ENCODE results near the gene LRRTM4. TPM values are rescaled to one million over a fixed set of nuclear protein-coding genes. Genes with fewer than 3 reads are reported as not detected.

LRRTM4 gene
- total RNA-seq, 1 donor from 2014 or later = not detected

DNA sequence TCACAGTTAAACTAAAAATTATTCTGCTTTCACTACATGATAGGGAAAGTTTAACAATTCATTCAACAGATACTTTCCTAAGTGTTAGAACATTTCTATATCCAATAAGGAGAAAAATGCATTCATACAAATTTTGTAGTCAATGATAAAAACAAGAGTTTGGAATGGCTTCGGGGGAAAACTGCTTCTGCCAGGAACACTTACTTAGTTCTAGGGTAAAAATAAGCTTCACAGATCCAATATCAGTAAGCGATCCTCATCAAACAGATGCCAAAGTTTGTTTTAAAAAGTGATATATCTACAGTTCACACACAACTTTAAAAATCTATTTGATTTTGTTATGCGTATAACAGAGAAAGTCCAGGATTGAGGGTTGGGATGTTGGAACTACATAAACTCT lies 199.7 kb downstream of the LRRTM4 start:
- no peak overlapping the region for H3K27ac Mint-ChIP-seq
- no peak overlapping the region for H3K4me3 Mint-ChIP-seq
- TF ChIP-seq, protein P1, sequence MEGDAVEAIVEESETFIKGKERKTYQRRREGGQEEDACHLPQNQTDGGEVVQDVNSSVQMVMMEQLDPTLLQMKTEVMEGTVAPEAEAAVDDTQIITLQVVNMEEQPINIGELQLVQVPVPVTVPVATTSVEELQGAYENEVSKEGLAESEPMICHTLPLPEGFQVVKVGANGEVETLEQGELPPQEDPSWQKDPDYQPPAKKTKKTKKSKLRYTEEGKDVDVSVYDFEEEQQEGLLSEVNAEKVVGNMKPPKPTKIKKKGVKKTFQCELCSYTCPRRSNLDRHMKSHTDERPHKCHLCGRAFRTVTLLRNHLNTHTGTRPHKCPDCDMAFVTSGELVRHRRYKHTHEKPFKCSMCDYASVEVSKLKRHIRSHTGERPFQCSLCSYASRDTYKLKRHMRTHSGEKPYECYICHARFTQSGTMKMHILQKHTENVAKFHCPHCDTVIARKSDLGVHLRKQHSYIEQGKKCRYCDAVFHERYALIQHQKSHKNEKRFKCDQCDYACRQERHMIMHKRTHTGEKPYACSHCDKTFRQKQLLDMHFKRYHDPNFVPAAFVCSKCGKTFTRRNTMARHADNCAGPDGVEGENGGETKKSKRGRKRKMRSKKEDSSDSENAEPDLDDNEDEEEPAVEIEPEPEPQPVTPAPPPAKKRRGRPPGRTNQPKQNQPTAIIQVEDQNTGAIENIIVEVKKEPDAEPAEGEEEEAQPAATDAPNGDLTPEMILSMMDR (IDR thresholded peaks at IDR 0.05) = no peak
- H3K4me1 Mint-ChIP-seq = no peaks in the 10 kb centered on the region
- H3K9me3 Mint-ChIP-seq = peaks cover 4% of the 10 kb centered on the region
- ChIA-PET CTCF (no interaction called here), POLR2A (no interaction called here)
- no peaks in the 10 kb centered on the region for H3K36me3 Mint-ChIP-seq (ENCODE audit: low read depth)
- H3K27me3 Mint-ChIP-seq = no peaks in the 10 kb centered on the region
- intact Hi-C loops (cut with micrococcal nuclease) = no loop called here
- ATAC-seq (ENCODE audit: low read depth) (no peak), DNase-seq (no peak)

DNA sequence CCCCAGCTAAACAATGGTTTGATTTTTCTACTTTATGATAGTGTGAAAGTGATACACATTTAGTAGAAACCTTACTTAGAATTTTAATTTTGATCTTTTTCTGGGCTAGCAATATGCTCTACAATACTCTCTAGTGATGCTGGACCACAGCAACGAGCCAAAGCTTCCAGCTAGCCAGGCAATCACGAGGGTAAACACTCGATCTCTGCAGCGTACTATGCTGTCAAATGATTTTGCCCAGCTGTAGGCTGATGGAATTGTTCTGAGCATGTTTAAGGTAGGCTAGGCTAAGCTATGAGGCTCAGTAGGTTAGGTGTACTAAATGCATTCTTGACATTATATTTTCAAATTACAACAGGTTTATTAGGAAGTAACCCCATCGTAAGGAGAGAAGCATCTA lies 207.5 kb downstream of the LRRTM4 start:
- no peak for ATAC-seq (ENCODE audit: low read depth)
- POLR2A ChIA-PET = no interaction called here
- CTCF ChIA-PET = no interaction called here
- intact Hi-C loops (cut with micrococcal nuclease) = no loop called here
- H3K4me3 Mint-ChIP-seq = no peak overlapping the region
- TF ChIP-seq, protein P1 (IDR thresholded peaks at IDR 0.05) = no peak
- H3K36me3 Mint-ChIP-seq (ENCODE audit: low read depth) = no peaks in the 10 kb centered on the region
- no peak for DNase-seq
- H3K9me3 Mint-ChIP-seq = peaks cover 4% of the 10 kb centered on the region
- no peaks in the 10 kb centered on the region for H3K4me1 Mint-ChIP-seq
- H3K27ac Mint-ChIP-seq = no peak overlapping the region
- no peaks in the 10 kb centered on the region for H3K27me3 Mint-ChIP-seq

DNA sequence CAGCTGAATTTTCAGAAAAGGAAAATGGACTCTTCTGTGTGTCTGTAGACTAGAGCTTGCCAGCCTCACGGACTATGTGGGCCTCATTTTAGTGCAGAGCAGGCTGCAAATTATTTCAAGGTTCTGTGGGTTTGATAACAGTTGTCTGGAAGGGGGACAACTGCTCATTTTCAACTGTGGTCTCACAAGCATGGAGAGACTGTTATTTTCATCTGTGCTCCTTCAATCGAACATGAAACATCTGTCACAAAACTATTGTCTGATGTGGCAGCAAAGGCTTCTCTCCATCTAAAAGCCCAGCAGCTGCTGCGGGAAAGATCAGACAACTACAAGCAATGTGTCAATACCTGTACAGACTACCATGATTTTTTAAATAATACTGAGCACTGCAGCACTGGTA lies 211.8 kb downstream of the LRRTM4 start:
- no peaks in the 10 kb centered on the region for H3K27me3 Mint-ChIP-seq
- POLR2A ChIA-PET = no interaction called here

DNA sequence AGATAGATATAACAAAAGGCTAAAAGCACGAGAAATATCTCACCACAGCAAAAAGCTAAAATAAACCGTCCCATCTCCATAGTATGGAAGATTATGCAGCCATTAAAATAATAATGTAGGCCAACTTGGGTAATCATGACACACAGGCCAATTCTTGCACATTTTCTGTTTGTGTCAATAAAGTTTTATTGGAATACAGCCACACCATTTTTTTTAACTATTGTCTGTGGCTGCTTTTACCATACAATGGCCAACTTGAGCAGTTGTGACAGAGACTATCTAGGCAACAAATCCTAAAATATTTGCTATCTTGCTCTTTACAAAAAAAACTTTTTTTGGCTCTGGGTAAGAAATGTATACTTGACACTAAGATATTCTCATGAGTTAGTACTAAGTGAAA lies 212.5 kb downstream of the LRRTM4 start:
- Mint-ChIP-seq H3K9me3 (peaks cover 11% of the 10 kb centered on the region), H3K4me1 (no peaks in the 10 kb centered on the region), H3K36me3 (ENCODE audit: low read depth) (no peaks in the 10 kb centered on the region), H3K27ac (no peak overlapping the region), H3K27me3 (no peaks in the 10 kb centered on the region), H3K4me3 (no peak overlapping the region)
- POLR2A ChIA-PET = no interaction called here
- CTCF ChIA-PET = no interaction called here
- TF ChIP-seq, protein P1 (IDR thresholded peaks at IDR 0.05) = no peak
- intact Hi-C loops (cut with micrococcal nuclease) = no loop called here
- no peak for DNase-seq
- no peak for ATAC-seq (ENCODE audit: low read depth)

More for the DNA sequence above, 211.8 kb downstream of the LRRTM4 start:
- Mint-ChIP-seq H3K4me1 (no peaks in the 10 kb centered on the region), H3K9me3 (peaks cover 11% of the 10 kb centered on the region), H3K36me3 (ENCODE audit: low read depth) (no peaks in the 10 kb centered on the region), H3K4me3 (no peak overlapping the region), H3K27ac (no peak overlapping the region)
- no peak for ATAC-seq (ENCODE audit: low read depth)
- intact Hi-C loops (cut with micrococcal nuclease) = no loop called here
- no peak for DNase-seq
- TF ChIP-seq, protein P1 (IDR thresholded peaks at IDR 0.05) = no peak
- CTCF ChIA-PET = no interaction called here

DNA sequence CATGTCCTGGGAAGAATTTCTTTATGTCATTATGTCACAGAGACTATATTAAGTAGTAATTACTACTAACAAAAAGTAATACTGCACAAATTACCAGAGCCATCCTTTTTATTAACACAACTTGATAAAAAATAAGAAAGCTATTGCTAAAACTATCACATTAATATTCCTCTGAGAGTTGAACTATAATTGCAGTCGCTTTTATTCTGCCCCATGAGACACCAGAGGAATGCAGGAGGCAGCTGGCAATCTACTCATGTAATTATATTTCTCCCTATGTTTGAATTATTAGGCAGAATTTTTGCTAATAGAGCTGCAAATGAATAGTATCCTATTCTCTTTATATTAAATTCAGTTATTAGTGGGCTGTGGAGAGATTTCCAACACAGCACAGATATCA lies 220.7 kb downstream of the LRRTM4 start:
- ATAC-seq (ENCODE audit: low read depth) = no peak
- Mint-ChIP-seq H3K27me3 (no peaks in the 10 kb centered on the region), H3K36me3 (ENCODE audit: low read depth) (no peaks in the 10 kb centered on the region), H3K9me3 (peaks cover 3% of the 10 kb centered on the region), H3K4me1 (no peaks in the 10 kb centered on the region), H3K4me3 (no peak overlapping the region), H3K27ac (no peak overlapping the region)
- intact Hi-C loops (cut with micrococcal nuclease) = no loop called here
- ChIA-PET CTCF (no interaction called here), POLR2A (no interaction called here)
- DNase-seq = no peak
- TF ChIP-seq, protein P1 (IDR thresholded peaks at IDR 0.05) = no peak

All from activated B cell treated with CpG ODN at 0.5 μM for 24 hours (primary cell).